CD4-positive, alpha-beta T cell treated with Interleukin-10 for 1 hour (primary cell): ENCODE measurements around the gene CYP1A1.
"Not testable (repeated sequence)": the region's sequence is repeated elsewhere in the genome, so short reads cannot be mapped to it uniquely, and the experiment has no call there.

Source experiments
- DNase-seq: peaks from one replicate; pipeline ENCODE4 v3.0.0-alpha.2; 2020

CYP1A1 gene

GRCh38 chr15:74725225-74725774 is at the start of gene CYP1A1:
CYP1A1 (minus strand) TSS chr15:74725528; CDS start chr15:74723097, 2,431 bp downstream.
- DNase-seq: peak; percentile 19

GRCh38 chr15:74773731-74774252 is 48.5 kb upstream of the CYP1A1 start:
- no peak for DNase-seq

- DNase-seq: no peak
These were observed 48.0 kb upstream of the CYP1A1 start for GRCh38 chr15:74773329-74773728.

GRCh38 chr15:74770211-74770903 is 45.0 kb upstream of the CYP1A1 start:
- no peak for DNase-seq

GRCh38 chr15:74769463-74770025 is 44.2 kb upstream of the CYP1A1 start:
- no peak for DNase-seq

GRCh38 chr15:74768771-74769342 is 43.5 kb upstream of the CYP1A1 start:
- peak; percentile 76 for DNase-seq

- no peak for DNase-seq
These were observed 42.9 kb upstream of the CYP1A1 start for GRCh38 chr15:74768099-74768770.

GRCh38 chr15:74767167-74768098 is 42.1 kb upstream of the CYP1A1 start:
- no peak for DNase-seq

- no peak for DNase-seq
These were observed 38.1 kb upstream of the CYP1A1 start for GRCh38 chr15:74763416-74763815.

- DNase-seq: no peak
These were observed 37.4 kb upstream of the CYP1A1 start for GRCh38 chr15:74762791-74763150.

GRCh38 chr15:74758736-74759135 is 33.4 kb upstream of the CYP1A1 start:
- DNase-seq: no peak

- DNase-seq: no peak
These were observed 29.4 kb upstream of the CYP1A1 start for GRCh38 chr15:74754593-74755215.

- no peak for DNase-seq
These were observed 27.2 kb upstream of the CYP1A1 start for GRCh38 chr15:74752531-74752930.

- DNase-seq: no peak
These were observed 26.7 kb upstream of the CYP1A1 start for GRCh38 chr15:74752011-74752410.

GRCh38 chr15:74750751-74751150 is 25.4 kb upstream of the CYP1A1 start:
- DNase-seq: no peak

- DNase-seq: no peak
These were observed 24.5 kb upstream of the CYP1A1 start for GRCh38 chr15:74749832-74750231.

GRCh38 chr15:74748322-74748946 is 23.1 kb upstream of the CYP1A1 start, which contains the start of gene CYP1A2:
CYP1A2 (plus strand) TSS chr15:74748845; CDS start chr15:74749739, 894 bp downstream.
- no peak for DNase-seq

GRCh38 chr15:74746389-74746788 is 21.1 kb upstream of the CYP1A1 start:
- DNase-seq: no peak

GRCh38 chr15:74742422-74742821 is 17.1 kb upstream of the CYP1A1 start:
- DNase-seq: no peak

GRCh38 chr15:74738239-74738638 is 12.9 kb upstream of the CYP1A1 start:
- not testable (repeated sequence) for DNase-seq

- no peak for DNase-seq
These were observed 10.0 kb upstream of the CYP1A1 start for GRCh38 chr15:74735305-74735704.
